HG02852 (cell line): ENCODE results near the gene IP6K3.

Experiments used
- ATAC-seq: cut with Tn5 transposase; IDR thresholded peaks from one replicate; pipeline ENCODE4 v1.9.1; 2021; ENCODE audit warnings: mild to moderate bottlenecking, moderate library complexity; ENCODE audit not compliant: unreplicated experiment

The IP6K3 gene

DNA sequence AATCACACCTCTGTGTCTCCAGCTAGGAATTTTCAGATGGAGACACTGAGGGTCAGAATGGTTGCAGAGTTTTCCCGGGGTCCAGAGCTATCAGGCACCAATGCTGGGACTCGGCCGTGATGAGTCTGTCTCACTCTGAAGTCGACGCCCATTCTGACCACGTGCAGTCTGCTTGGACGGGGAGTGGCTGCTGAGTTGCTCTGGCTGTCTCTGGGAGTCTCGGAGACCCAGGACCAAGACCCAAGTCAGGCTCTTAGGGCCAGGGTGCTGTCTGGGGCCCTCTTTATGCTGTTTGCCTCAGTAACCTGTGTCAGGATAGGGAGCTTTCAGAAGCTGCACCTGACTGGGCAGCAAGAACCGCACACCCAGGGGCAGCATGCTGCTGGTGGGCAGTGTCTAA lies 4.6 kb downstream of the IP6K3 start:
- ATAC-seq: no peak

DNA sequence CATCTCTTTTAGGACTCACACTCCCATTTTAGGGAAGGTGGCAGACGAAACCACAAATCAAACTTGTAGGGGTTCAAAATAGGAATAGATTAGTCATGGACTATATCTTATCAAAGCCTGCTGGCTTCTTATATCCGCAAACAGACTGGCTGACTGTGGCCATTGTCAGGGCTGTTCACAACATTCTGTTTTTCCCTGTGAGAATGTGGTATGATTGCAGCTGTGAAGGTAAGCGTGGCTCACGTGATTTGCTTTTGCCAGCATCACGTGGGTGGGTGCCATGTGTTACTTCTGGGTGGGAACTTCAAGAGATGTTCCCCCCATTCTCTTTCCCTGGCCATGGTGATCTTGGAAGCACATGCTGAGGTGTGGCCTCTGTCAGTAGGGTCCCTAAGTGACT lies 5.9 kb downstream of the IP6K3 start:
- ATAC-seq: no peak

DNA sequence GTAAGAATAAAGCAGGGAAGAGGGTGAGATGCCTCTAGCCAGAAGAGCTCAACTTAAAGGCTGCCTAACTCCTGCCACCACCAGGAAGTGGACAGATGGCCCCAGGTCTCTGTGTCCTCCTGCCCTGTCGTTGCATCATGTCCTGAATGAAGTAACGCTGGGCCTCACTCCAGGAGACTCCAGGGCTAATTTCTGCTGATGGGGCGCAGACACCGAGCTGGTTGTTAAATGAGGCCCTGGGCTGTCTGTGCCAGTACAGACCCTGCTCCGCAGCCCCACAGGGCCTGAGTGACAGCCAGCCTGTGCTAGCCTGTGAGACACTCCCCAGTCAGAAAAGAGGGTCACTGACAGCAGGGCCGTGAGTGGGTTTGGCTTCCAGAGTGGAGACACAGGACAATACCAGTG lies 6.5 kb downstream of the IP6K3 start:
- ATAC-seq: no peak

DNA sequence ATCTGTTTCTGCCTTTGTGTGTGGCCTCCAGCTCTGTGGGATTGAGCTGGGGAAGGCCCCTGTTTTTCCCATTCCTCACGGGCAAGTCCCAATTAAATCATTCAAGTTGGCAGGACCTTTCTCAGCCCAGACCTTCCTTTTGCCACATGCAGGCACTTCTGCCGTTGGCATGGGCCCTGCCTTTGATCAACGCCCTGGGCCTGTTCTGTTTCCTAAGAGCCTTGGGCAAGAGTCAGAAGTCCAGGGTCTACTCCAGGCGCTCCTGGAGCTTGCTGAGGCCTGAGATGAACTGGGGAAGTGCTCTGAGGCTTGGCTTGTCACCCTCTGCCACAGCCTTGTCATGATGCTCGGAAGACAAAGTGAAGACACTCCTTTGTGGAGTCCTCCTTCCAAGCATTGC lies 7.1 kb downstream of the IP6K3 start:
- no peak for ATAC-seq

DNA sequence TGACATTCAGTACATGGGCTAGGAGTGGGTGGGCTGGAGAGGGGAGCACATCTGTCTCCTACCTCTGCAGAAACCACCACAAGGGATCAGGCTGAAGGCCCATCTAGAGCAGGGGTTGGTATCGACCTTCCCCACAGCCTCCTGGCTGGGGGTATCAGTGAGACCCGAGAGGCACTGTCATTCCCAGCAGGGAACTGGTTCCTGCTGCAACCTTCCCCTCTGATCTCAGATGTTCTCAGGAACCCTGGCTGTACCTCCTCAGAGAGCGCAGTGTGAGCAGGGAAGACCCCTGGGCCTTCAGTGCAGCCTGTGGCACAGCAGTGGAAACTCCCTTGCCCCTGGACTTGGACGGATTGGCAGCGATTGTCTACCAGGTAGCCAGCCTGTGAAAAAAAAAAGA lies 7.8 kb downstream of the IP6K3 start:
- ATAC-seq: no peak

DNA sequence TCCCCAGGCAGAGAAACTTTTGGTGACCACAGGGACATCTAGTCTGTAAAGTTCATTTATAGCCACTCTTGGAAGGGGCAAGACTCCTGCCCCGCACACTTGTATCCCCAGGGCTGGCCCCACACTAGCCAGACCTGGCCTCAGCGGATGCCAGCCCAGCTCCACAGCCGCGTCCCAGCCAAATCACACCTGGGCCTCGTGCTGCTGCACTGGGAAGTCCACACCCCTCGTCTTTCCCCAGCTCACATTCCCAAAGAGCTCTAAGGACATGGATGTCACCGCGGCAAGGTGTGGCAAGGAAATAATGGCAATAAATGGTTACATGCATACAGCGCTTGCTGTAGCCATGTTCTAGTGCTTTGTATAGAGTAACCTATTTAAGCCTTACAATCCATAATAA lies 8.6 kb downstream of the IP6K3 start:
- ATAC-seq: no peak

DNA sequence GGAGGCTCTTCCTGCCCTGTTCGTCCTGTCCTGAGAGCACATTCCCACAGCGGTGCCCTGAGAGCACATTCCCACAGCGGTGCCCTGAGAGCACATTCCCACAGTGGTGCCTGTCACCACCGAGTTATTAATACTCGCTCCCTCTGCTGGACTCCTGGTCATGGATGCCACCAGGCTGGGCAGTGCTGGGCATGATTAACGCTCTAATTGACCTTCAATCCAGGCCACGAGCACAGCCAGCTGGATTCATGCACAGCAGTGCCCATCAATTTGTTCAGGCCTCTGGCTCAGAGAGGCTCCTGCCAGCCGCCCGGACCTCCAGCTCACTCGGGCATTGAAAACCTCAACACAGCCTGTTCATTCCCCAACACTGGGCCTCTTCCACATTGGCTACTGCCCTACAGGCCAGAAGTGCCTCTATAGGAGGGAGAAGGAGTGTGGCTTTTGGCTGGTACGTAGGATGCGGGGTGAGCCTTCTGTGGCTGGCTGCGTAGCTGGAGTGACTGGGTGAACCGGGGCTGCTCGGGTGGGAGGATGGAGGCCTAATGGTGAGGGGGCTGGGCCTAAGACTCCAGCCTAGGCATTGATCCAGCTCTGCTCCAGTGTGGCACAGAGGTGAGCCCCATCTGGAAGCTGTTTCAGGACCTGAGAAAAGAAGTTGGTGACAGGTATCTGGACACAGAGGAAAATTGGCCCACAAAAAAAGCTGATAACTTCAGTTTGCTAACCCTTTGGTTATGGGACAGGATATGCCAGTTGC lies 9.3 kb downstream of the IP6K3 start:
- ATAC-seq: no peak

DNA sequence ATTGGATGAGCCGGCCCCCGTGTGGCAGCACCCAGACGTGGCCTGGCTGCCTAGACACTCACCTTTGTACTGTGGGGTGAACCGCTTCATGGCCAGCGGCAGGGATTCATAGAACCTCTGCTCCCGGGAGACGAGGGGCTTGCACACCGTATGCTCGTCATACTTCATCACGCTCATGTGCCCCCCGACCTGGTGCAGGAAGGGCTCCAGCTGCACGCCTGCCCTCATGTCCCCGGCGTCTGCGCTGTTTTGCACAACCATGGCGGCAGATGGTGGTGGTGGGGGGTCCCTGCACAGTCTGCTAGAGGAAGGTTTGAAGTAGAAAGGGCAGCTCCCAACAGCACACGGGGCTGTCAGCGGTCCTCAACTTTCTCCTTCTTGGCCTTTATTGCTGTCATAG lies 11.5 kb downstream of the IP6K3 start:
- ATAC-seq: no peak

DNA sequence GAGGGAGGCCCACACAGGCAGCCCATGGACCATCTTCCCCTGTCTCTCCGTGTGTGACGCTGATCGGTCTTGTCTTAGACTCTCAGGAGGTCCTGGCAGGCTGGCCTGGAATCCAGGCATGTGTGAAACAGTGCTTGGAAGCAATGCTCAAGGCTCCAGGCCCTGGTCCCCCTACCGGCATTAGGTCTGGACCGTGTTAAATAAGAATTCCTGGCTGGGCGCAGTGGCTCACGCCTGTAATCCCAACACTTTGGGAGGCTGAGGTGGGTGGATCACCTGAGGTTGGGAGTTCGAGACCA lies 13.0 kb downstream of the IP6K3 start:
- ATAC-seq: no peak

DNA sequence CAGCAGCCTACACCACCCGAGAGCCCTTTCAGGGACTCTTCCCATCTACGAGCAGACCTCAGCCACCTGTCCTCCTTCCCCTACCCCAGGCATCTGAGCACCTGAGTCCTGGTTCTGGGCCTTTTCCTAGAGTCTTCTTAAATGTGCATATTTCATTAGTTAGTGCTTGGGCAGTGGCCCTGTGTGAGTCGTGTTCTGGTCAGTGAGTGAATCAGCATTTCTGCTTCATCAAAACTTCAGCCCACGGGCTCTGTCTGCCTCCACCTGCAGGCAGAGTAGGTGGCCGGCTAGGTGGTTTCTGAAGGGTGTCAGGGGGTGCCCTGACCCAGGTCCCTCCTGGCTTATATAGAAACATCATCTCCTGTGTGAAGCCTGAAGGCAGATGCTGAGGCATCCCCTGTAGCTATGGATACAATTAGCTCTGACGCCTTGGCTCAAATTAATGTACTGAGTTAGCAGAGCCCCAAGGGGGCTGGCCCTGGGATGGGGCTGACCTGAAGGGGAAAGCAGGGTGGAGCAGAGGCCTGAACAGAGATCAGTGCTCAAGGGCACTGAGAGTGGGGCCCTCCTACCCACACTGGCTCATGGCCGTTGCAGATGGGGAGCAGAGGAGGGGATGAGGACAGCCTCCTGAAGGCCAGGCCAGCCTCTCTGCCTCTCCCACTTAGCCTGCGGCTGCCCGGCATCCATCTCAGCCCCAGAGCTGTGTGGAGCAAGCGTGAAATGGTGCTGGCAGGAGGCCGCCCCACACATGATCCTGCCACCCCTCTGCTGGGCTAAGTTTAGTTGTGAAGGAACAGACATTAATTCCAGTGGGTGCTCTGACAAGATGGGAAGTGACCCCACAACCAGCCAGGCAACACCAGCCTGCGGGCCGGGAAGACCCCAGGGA lies 13.6 kb downstream of the IP6K3 start:
- no peak for ATAC-seq

DNA sequence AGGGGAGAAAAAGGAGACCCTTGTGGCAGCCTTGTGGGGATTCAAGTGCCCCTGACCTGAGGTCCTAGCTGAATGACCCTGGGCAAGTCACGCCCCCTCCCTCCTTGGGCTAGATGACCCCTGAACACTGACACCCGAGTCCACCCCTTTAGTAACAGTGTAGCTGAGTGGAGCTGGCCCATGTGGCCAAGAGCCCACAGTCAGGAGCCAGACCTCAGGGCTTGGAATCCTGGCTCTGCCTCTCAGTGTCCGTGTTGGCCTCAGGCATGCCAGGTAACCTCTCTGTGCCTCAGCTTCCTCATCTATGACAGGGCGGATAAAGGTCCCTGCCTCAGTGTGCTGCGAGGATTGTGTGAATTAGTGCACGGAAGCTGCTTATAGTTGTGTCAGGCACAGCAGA lies 14.3 kb downstream of the IP6K3 start:
- no peak for ATAC-seq

DNA sequence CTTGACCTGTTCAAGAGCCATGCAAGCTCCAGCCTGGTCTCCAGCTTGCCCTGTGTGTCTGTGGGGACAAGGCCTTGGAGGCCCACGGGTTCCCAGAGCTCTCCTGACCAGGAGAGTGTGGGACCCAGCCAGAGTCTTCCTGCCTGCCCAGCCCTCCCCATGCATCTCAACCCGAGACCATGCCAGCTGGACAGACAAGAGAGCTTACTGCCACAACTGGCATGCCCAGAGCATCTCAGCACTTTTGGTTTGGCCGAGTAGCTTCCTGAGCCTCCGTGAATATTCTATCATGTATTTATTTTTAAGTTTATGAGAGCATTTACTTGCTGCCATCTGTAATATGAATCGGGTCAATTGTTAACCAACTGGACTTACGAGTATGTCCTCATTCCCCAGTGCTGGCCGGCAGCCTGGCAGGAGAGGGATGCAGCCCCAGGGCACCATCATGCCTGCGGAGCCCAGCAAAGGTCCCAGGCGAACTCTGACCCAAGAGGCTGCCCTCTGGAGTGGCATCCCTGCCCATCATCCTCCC lies 14.9 kb downstream of the IP6K3 start:
- no peak for ATAC-seq

DNA sequence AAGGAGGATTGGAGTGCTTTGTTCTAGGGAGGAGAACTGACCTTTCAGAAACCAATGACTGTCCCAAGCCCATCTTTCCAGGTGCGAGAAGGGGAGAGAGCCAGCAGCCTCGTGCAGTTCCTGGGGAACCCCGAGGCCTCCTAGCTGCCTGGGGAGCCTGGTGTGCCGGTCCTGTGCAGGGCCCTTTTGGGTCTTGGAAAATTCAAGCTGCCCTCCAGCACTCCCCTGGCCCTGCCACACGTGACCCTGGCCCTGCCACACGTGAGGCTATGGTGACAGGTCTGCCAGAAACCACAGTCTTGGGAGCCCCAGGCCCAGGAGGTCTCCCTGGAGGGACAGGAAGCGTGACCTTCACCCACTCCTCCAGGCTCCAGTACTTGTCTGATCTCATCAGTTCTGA lies 15.7 kb downstream of the IP6K3 start:
- ATAC-seq: no peak

DNA sequence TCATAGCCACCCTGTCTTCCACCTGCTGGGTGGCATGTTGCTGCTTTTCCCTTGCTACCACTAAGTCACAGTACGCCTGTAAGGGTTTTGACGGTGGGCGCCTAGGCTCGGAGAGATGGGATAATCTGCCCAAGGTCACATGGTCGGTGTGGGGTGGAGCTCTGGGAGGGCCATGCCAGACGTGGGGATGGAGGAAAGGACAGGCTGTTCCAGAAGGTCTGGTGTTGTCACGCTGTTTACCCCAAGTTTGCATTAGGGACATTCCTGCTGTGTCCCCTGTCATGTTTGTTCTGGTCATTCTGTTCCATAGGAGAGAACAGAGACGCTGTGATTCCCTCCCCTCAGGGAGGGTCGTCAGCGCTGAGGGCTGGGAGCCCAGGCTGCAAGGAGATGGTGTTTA lies 16.1 kb downstream of the IP6K3 start:
- ATAC-seq: no peak

DNA sequence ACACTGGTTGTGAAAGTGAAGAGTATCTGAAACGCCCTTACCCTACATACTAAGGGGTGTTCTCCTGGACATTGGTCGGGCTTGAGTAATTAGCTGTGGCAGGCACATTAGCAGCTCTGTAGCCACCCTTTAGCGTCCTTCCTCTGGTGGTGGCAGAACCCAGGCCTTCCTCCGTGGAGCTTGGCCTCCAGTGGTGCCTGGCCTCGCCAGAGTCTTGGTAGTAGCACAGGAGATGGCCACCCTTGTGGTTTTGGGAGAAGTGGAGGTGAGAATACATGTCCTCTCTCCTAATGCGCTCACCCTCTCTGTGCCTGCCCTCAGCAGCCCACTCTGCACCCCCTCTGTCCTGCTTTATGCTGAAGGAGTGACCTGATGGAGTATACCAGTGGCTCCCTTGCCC lies 17.6 kb downstream of the IP6K3 start:
- ATAC-seq: no peak

DNA sequence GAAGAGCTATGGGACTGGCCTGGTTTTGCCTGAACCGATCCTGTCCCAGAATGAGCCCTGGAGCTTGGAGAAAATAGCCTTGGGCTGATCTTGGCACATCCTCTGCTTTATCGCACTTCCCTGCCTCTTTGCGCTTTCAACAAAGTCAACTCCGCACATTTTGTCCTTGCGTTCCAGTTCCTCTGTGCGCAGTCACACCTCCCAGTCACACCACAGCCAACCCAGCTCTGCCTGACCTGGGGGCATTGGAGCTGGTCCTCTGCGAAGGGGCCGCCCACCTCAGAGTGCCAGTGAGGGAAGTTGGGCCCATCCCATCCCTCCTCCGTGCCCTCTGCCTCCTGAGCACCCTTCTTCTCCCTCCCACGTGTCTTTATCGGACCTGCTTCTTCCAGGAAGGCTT lies 18.3 kb downstream of the IP6K3 start:
- ATAC-seq: no peak

DNA sequence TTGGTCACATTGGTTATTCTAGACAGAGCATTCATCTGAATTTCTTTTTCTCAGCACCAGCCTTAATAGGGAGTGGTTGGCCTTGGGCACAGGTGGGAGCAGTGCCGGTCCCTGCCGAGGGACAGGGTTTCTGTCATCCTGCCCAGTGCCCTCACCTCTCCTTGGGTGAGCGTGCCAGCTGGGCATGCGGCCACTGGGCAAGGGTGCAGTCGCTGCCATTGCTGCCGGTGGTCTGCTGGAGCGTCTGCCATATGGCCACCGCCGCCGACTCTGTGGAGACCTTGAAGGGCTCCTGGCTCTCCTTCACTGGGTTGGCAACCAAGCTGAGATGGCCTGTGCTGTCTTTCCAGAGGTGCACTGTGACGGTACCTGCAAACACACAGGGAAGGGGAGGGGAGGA lies 18.8 kb downstream of the IP6K3 start:
- no peak for ATAC-seq

DNA sequence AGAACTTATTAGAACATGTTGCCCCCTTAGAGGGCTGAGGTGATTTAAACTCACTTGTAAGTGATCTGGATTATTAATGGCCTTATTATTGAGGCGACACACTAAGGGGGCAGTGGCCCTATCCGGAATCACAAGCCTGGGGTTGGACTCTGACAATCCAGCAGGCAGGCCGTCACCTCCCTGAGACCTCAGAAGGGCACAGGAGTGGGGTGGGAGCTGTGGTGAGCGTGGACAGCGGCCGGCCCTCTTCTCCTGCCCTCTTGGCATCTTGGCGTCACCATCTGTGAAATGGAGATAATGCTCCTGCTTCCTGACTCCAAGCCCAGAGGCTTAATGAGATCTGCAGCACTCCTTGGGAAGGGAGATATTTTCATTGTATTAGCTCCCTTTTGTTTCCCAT lies 19.6 kb downstream of the IP6K3 start:
- no peak for ATAC-seq

DNA sequence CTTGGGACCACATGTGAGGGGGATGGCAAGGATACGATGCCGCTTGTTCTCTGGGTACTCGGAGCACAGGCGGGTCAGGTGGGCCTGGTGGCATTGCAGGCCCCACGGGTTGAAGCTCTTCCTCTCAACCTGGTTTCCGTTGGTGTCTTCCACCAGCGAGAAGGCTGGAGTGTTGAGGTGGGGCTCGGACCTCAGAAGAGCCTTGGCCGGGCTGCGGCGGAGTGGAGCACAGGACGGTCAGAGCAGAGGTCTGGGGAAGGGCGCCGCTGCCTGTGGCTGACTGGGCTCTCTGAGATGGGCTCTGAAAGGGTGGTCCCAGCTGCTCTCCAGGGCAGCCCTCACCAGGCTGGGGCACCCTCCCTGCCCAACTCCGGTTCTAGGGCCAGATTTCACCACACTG lies 20.0 kb downstream of the IP6K3 start:
- ATAC-seq: no peak

DNA sequence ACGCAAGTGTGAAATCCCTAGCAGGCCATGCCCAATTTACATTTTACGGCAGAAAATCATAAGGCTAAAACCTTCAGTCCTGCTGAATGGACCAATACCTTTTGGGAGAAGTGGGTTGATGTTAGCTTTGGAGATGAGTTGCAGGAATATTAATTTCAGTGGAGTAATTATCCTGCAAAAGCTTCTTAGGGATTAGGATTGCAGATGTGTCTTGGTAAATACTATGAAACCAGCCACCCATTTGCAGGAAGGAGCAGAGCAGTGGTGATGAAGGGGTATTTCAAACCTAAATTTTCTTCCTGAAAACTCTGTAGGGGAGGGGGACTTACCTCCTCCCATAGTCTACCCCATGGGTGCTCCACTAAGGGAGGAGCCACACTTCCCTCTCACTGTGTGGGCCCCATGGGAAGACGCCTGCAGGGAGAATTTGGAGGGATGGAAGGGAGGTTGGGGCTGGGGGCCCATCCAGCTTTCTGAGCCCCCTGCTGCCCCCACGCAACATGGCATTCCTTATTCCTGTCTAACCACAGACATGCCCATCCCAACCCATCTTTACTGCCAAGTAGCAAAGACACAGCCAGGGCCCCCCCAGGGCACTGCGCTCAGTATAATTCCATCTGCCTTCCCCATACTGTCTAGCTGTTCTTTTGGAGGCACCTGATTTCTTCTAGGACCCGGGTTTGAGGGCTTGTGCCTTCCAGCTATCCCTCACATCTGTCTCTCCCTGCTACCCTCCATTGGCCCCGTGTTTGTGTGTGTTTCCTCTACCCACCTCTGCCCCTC lies 20.6 kb downstream of the IP6K3 start:
- ATAC-seq: no peak

DNA sequence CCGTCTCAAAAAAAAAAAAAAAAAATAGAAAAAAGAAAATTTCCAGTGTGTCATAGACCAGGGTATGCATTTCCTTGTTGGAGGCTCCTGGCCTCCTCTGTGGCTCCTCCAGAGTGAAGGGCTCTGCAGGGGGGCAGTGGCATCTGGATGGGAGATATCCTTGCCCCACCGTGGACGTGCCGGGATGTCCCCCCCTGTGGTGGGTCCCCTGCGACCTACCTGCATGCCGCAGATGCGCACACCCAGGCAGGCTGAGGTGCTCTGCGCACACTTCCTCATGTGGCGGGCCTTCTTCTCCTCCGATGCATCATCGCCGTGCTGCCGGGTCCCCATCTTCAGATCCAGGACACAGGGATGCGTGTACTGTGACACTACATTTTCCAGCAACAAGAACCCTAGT lies 21.5 kb downstream of the IP6K3 start:
- no peak for ATAC-seq
